PC-9 (cell line): ENCODE data around the gene BRDT. TPM values are rescaled to one million over a fixed set of nuclear protein-coding genes. Genes with fewer than 3 reads are reported as not detected.

ENCODE experiments used
- BruUV-seq: library from RNA; stranded (reverse); fragments of 400-500 nt; replicated peaks from 2 replicates; lab custom pipeline; 2021; lab: Mats Ljungman, UMichigan
- CTCF ChIA-PET: fragments of 300-600 bp; sonication (Branson Sonifier 250); formaldehyde crosslinking; loops from one replicate; lab custom pipeline; 2022; ENCODE audit warnings: antibody characterized with exemption; lab: Charles Lee
- POLR2A ChIA-PET: fragments of 300-600 bp; sonication (Branson Sonifier 250); formaldehyde crosslinking; loops from one replicate; lab custom pipeline; 2022; ENCODE audit warnings: antibody characterized with exemption; ENCODE audit not compliant: unreplicated experiment; lab: Charles Lee
- DNase-seq, 2 experiments: peaks; one replicate each; pipeline versions ENCODE4 v3.0.0 to v3.0.0-alpha.2; 2015 to 2022; ENCODE audit warnings: mixed read lengths in 1 of 2
- H2AFZ ChIP-seq: fragments of 200-600 bp; sonication (generic); 2 replicates; pipeline ENCODE4 v1.8.1; 2017; ENCODE audit warnings: antibody characterized with exemption
- H3F3A ChIP-seq: fragments of 200-600 bp; sonication (generic); 2 replicates; pipeline ENCODE4 v1.8.1; 2017; ENCODE audit warnings: antibody characterized with exemption, mild to moderate bottlenecking, low read depth; ENCODE audit not compliant: insufficient read depth
- H3K27ac ChIP-seq: fragments of 200-600 bp; sonication (generic); 2 replicates; pipeline ENCODE4 v1.6.1; 2016; ENCODE audit warnings: mixed run types
- H3K27me3 ChIP-seq: fragments of 200-600 bp; sonication (generic); 2 replicates; pipeline ENCODE4 v1.6.1; 2016; ENCODE audit warnings: low read depth, mixed run types; ENCODE audit not compliant: insufficient read depth
- H3K36me3 ChIP-seq: fragments of 200-600 bp; sonication (generic); 2 replicates; pipeline ENCODE4 v1.6.1; 2016; ENCODE audit warnings: low read depth, mixed run types
- H3K4me1 ChIP-seq: fragments of 200-600 bp; sonication (generic); replicated peaks from 2 replicates; pipeline ENCODE4 v1.6.1; 2016; ENCODE audit warnings: mixed run types; ENCODE audit not compliant: insufficient read depth
- H3K4me2 ChIP-seq: fragments of 200-600 bp; sonication (generic); 2 replicates; pipeline ENCODE4 v1.6.1; 2017; ENCODE audit warnings: mixed run types
- H3K4me3 ChIP-seq: fragments of 200-600 bp; sonication (generic); 2 replicates; pipeline ENCODE4 v1.6.1; 2016; ENCODE audit warnings: mixed run types
- H3K79me2 ChIP-seq: fragments of 200-600 bp; sonication (generic); 2 replicates; pipeline ENCODE4 v1.6.1; 2017; ENCODE audit warnings: low read depth, mixed run types
- H3K9me2 ChIP-seq: fragments of 200-600 bp; sonication (generic); 2 replicates; pipeline ENCODE4 v1.8.1; 2017; ENCODE audit warnings: mild to moderate bottlenecking; ENCODE audit not compliant: insufficient read depth
- H3K9me3 ChIP-seq: fragments of 200-600 bp; sonication (generic); 2 replicates; pipeline ENCODE4 v1.8.1; 2016; ENCODE audit warnings: low read depth; ENCODE audit not compliant: insufficient read depth
- H4K20me1 ChIP-seq: fragments of 200-600 bp; sonication (generic); 2 replicates; pipeline ENCODE4 v1.8.1; 2017; ENCODE audit not compliant: insufficient read depth
- CTCF ChIP-seq: fragments of 200-600 bp; sonication (generic); conservative IDR thresholded peaks from 2 replicates; pipeline ENCODE4 v1.6.1; 2017; ENCODE audit warnings: mixed run types, antibody characterized with exemption, mild to moderate bottlenecking, moderate library complexity
- EZH2 ChIP-seq: fragments of 200-600 bp; sonication (generic); IDR thresholded peaks from 2 replicates; pipeline ENCODE4 v1.8.0; 2017; ENCODE audit warnings: antibody characterized with exemption, low read depth
- intact Hi-C: fragments of 100-400 bp; cut with micrococcal nuclease; formaldehyde crosslinking; loops from one replicate; pipeline ENCODE4 v1.10.0; 2022; ENCODE audit not compliant: unreplicated experiment
- total RNA-seq: library from RNA; stranded (reverse); gene quantifications from 2 replicates; pipeline ENCODE4 v1.2.3, GENCODE V29; 2021

BRDT gene
- total RNA-seq, 1 experiment from 2014 or later, result not detected

- H3K36me3 ChIP-seq, result no peaks in the 10 kb centered on the region
- H3K4me3 ChIP-seq, result no peak overlapping the region
- H3F3A ChIP-seq, result no peaks in the 10 kb centered on the region
- H3K9me2 ChIP-seq, result no peaks in the 10 kb centered on the region
- H3K4me2 ChIP-seq, result no peak overlapping the region
- TF ChIP-seq CTCF, result peak; percentile 94
- no peak for TF ChIP-seq EZH2
- DNase-seq, result peak; percentile 20 to 64
- no peaks in the 10 kb centered on the region for H4K20me1 ChIP-seq
- no peak overlapping the region for H2AFZ ChIP-seq
- CTCF ChIA-PET, result interaction anchor here (0.5 to 2.2 kb wide), 2 partner anchors 293 to 300 kb away, joined by 3 to 20 read pairs; no protein-coding TSS in a partner anchor
- no TSS peak for BruUV-seq
- no peaks in the 10 kb centered on the region for H3K4me1 ChIP-seq
- POLR2A ChIA-PET, result no interaction called here
- intact Hi-C loops, result loop anchor here (2.0 kb wide), 2 partner anchors 293 to 625 kb away; no protein-coding TSS in a partner anchor
- no peaks in the 10 kb centered on the region for H3K27me3 ChIP-seq
- H3K9me3 ChIP-seq, result no peaks in the 10 kb centered on the region
- H3K27ac ChIP-seq, result no peak overlapping the region
- H3K79me2 ChIP-seq, result no peaks in the 10 kb centered on the region
These were observed 48.5 kb downstream of the BRDT start for GRCh38 chr1:91997607-91998195.

GRCh38 chr1:92004129-92004528 lies 54.9 kb downstream of the BRDT start:
- Histone ChIP-seq H3K4me2 (no peak overlapping the region), H3K4me1 (no peaks in the 10 kb centered on the region), H3K9me3 (no peaks in the 10 kb centered on the region; the same call in 1 of the 2 replicates), H3K9me2 (no peaks in the 10 kb centered on the region), H3K36me3 (no peaks in the 10 kb centered on the region), H3K27ac (no peak overlapping the region), H3F3A (no peaks in the 10 kb centered on the region), H3K79me2 (no peaks in the 10 kb centered on the region), H4K20me1 (no peaks in the 10 kb centered on the region), H3K4me3 (no peak overlapping the region), H3K27me3 (no peaks in the 10 kb centered on the region), H2AFZ (no peak overlapping the region)
- no TSS peak for BruUV-seq
- DNase-seq, result no peak
- intact Hi-C loops, result no loop called here
- ChIA-PET CTCF (no interaction called here), POLR2A (no interaction called here)
- TF ChIP-seq EZH2, result no peak
- no peak for TF ChIP-seq CTCF

GRCh38 chr1:92013923-92014322 lies 64.7 kb downstream of the BRDT start:
- no peaks in the 10 kb centered on the region for H3K4me1 ChIP-seq
- no peak overlapping the region for H3K4me3 ChIP-seq
- no peak for DNase-seq
- no peaks in the 10 kb centered on the region for H3F3A ChIP-seq
- 0 out of 2 replicates have a peak, but pooled peaks cover 3% of the 10 kb centered on the region for H3K9me3 ChIP-seq
- ChIA-PET POLR2A (no interaction called here), CTCF (no interaction called here)
- no peak overlapping the region for H3K27ac ChIP-seq
- H3K9me2 ChIP-seq, result no peaks in the 10 kb centered on the region
- H3K36me3 ChIP-seq, result no peaks in the 10 kb centered on the region
- H3K27me3 ChIP-seq, result no peaks in the 10 kb centered on the region
- H3K79me2 ChIP-seq, result no peaks in the 10 kb centered on the region
- BruUV-seq, result no TSS peak
- TF ChIP-seq EZH2 (no peak), CTCF (no peak)
- intact Hi-C loops, result no loop called here
- no peaks in the 10 kb centered on the region for H4K20me1 ChIP-seq
- H2AFZ ChIP-seq, result no peak overlapping the region
- no peak overlapping the region for H3K4me2 ChIP-seq
